K562 (cell line): ENCODE results near the gene MECP2. TPM values are rescaled to one million over a fixed set of nuclear protein-coding genes. Genes with fewer than 3 reads are reported as not detected.

Experiments used
- ATAC-seq: fragments of 200-7000 bp; cut with Tn5 transposase; 3 replicates; pipeline ENCODE4 v1.9.1; 2020; ENCODE audit warnings: moderate library complexity
- BruUV-seq: library from RNA; stranded (reverse); fragments of 400-500 nt; replicated peaks from 2 replicates; lab custom pipeline; 2021; lab: Mats Ljungman, UMichigan
- CTCF ChIA-PET: fragments of 300-600 bp; formaldehyde crosslinking; extraction: SDS; loops from one replicate; lab custom pipeline; 2021; ENCODE audit warnings: low intra/inter-chr PET ratio; lab: Yijun Ruan, JAX
- POLR2A ChIA-PET: fragments of 300-600, 350-650 bp; sonication (Branson Sonifier 250); formaldehyde crosslinking; extraction: SDS; loops from one replicate; lab custom pipeline; 2021; ENCODE audit warnings: antibody characterized with exemption, inconsistent platforms; lab: Yijun Ruan, JAX
- DNase-seq, 4 experiments: peaks; one replicate each; pipeline versions ENCODE4 v3.0.0 to v3.0.0-alpha.2; 2011 to 2018; ENCODE audit warnings: low spot score in 3 of 4, mixed read lengths in 3 of 4; ENCODE audit errors: extremely low read depth in 1 of 4
- FAIRE-seq: peaks from 2 replicates; lab custom pipeline; 2011; peaks lifted over from hg19 to GRCh38; lab: Jason Lieb, UNC
- H2AFZ ChIP-seq: 2 replicates; pipeline ENCODE4 v1.6.0; 2011; ENCODE audit warnings: low read depth, low read length, control low read depth, inconsistent platforms
- H3K27ac ChIP-seq: fragments of 200-600 bp; 3 replicates; pipeline ENCODE4 v1.8.0; 2011; ENCODE audit warnings: low read depth, mild to moderate bottlenecking, control low read depth, inconsistent platforms, low read length, moderate library complexity, mixed read lengths; ENCODE audit errors: extremely low read depth
- H3K27me3 ChIP-seq, 2 experiments: fragments of 300-600 bp in 1 of 2; 2 replicates in 1 of 2; 3 replicates in 1 of 2; pipeline versions ENCODE4 v1.6.0 to v1.8.0; 2011; ENCODE audit warnings: inconsistent platforms in 2 of 2, low read length in 2 of 2, mild to moderate bottlenecking in 1 of 2, mixed read lengths in 1 of 2, moderate library complexity in 1 of 2; ENCODE audit not compliant: control insufficient read depth in 2 of 2, insufficient read depth in 2 of 2
- H3K36me3 ChIP-seq: fragments of 300-600 bp; 3 replicates; pipeline ENCODE4 v1.8.0; 2011; ENCODE audit warnings: mild to moderate bottlenecking, low read length, inconsistent platforms; ENCODE audit not compliant: control insufficient read depth, insufficient read depth
- H3K4me1 ChIP-seq, 2 experiments: fragments of 200-600 bp in 1 of 2; replicated peaks in 1 of 2; 2 replicates in 1 of 2; 3 replicates in 1 of 2; pipeline versions ENCODE4 v1.5.1 to v1.8.0; 2011; ENCODE audit warnings: inconsistent platforms in 2 of 2, low read length in 2 of 2, mild to moderate bottlenecking in 1 of 2, mixed read lengths in 1 of 2, moderate library complexity in 1 of 2; ENCODE audit not compliant: control insufficient read depth in 2 of 2, insufficient read depth in 2 of 2
- H3K4me2 ChIP-seq: 2 replicates; pipeline ENCODE4 v1.6.1; 2011; ENCODE audit warnings: low read length, control low read depth, inconsistent platforms, mixed read lengths; ENCODE audit not compliant: insufficient read depth
- H3K4me3 ChIP-seq: fragments of 200-600 bp; sonication (generic), shearing (Covaris generic); 2 replicates; pipeline ENCODE4 v1.5.1; 2016; ENCODE audit warnings: control low read depth, inconsistent platforms
- H3K79me2 ChIP-seq: fragments of 200-600 bp; 3 replicates; pipeline ENCODE4 v1.8.0; 2011; ENCODE audit warnings: low read length, inconsistent platforms; ENCODE audit not compliant: control insufficient read depth, insufficient read depth
- H3K9ac ChIP-seq, 2 experiments: 2 replicates each; pipeline versions ENCODE4 v1.6.0 to v1.6.1; 2011; ENCODE audit warnings: low read depth in 2 of 2, low read length in 2 of 2, control low read depth in 1 of 2, inconsistent platforms in 1 of 2, mild to moderate bottlenecking in 1 of 2, mixed read lengths in 1 of 2; ENCODE audit not compliant: insufficient read depth in 1 of 2
- H3K9me1 ChIP-seq: one replicate; pipeline ENCODE4 v1.6.0; 2011; ENCODE audit warnings: inconsistent platforms, mild to moderate bottlenecking, low read length, moderate library complexity; ENCODE audit not compliant: control insufficient read depth, insufficient read depth
- H3K9me3 ChIP-seq: replicated peaks from 2 replicates; pipeline ENCODE4 v1.5.1; 2011; ENCODE audit warnings: low read depth, low read length, inconsistent platforms; ENCODE audit not compliant: control insufficient read depth, insufficient read depth
- H4K20me1 ChIP-seq: replicated peaks from 2 replicates; pipeline ENCODE4 v1.6.1; 2011; ENCODE audit warnings: low read length, inconsistent platforms, mixed read lengths; ENCODE audit not compliant: control insufficient read depth, insufficient read depth
- ELK3 ChIP-seq: fragments of 450-650 bp; formaldehyde crosslinking; IDR thresholded peaks from 2 replicates; pipeline ENCODE4 v1.4.0; 2020; ENCODE audit warnings: mild to moderate bottlenecking
- HCFC1 ChIP-seq: IDR thresholded peaks from 2 replicates; pipeline ENCODE4 v1.6.1; 2012; ENCODE audit warnings: low read depth, low read length, improper control_type of control experiment
- HMG20B ChIP-seq: fragments of 250-450 bp; sonication (Bioruptor Pico); IDR thresholded peaks from 2 replicates; pipeline ENCODE4 v1.5.0; 2021; ENCODE audit warnings: mild to moderate bottlenecking
- JUND ChIP-seq, 2 experiments: IDR thresholded peaks; 2 replicates in 1 of 2; 3 replicates in 1 of 2; pipeline ENCODE4 v1.6.1; 2011; ENCODE audit warnings: borderline replicate concordance in 2 of 2, low read depth in 2 of 2, low read length in 2 of 2, improper control_type of control experiment in 1 of 2, missing biosample characterization in 1 of 2, missing genetic modification characterization in 1 of 2, missing genetic modification reagents in 1 of 2
- MLX ChIP-seq, 2 experiments: fragments of 450-650 bp in 1 of 2; sonication (generic) in 1 of 2; formaldehyde crosslinking; conservative IDR thresholded peaks; 2 replicates each; pipeline versions ENCODE4 v1.4.0 to v1.8.1; 2020 to 2022; ENCODE audit warnings: mild to moderate bottlenecking in 1 of 2, missing genetic modification reagents in 1 of 2
- PREB ChIP-seq: sonication (generic); formaldehyde crosslinking; IDR thresholded peaks from 2 replicates; pipeline ENCODE4 v1.8.1; 2023; ENCODE audit warnings: mild to moderate bottlenecking, missing genetic modification reagents
- STAT6 ChIP-seq: sonication (generic); formaldehyde crosslinking; IDR thresholded peaks from 2 replicates; pipeline ENCODE4 v1.8.1; 2023; ENCODE audit warnings: mild to moderate bottlenecking, missing genetic modification reagents
- TSHZ1 ChIP-seq: fragments of 250-450 bp; sonication (Bioruptor Pico); IDR thresholded peaks from 2 replicates; pipeline ENCODE4 v1.4.0; 2020; ENCODE audit warnings: mild to moderate bottlenecking, moderate library complexity
- WGBS: fragments of 100-300 bp; shearing (Covaris generic); methylation state at CpG from one replicate; pipeline ENCODE4 v1.1.6; 2016; ENCODE audit warnings: low coverage, mixed read lengths; ENCODE audit not compliant: insufficient coverage; ENCODE audit errors: missing lambda C conversion rate; 5-methylcytosine and 5-hydroxymethylcytosine counted together
- in situ Hi-C: fragments of 300-500 bp; cut with MboI; formaldehyde crosslinking; loops from 4 replicates; pipeline ENCODE4 v1.15.0; 2018; ENCODE audit warnings: inconsistent platforms, mixed read lengths
- intact Hi-C: fragments of 100-400 bp; cut with micrococcal nuclease; formaldehyde crosslinking; loops from 2 replicates; pipeline ENCODE4 v1.14.2; 2022
- polyA plus RNA-seq, 8 experiments: library from polyadenylated mRNA; depleted of rRNA in 4 of 8; stranded (reverse) in 5 of 8; unstranded in 3 of 8; fragments of >200 nt; fragmentation: Nextera tagmentation in 2 of 8; fragmentation: Illumina TruSeq in 1 of 8; extraction: Ambion mirVana in 2 of 8; extraction: Trizol in 1 of 8; gene quantifications; 2 replicates each; pipeline versions ENCODE4 v1.2.1 to v1.2.3, GENCODE V29; 2011 to 2014; ENCODE audit warnings: inconsistent platforms in 1 of 8, missing spikeins in 1 of 8
- total RNA-seq, 7 experiments: library from RNA; depleted of rRNA in 6 of 7; stranded (reverse); fragments of >200 nt in 6 of 7; fragmentation: Illumina TruSeq in 2 of 7; extraction: Trizol in 2 of 7; gene quantifications; 2 replicates each; pipeline versions ENCODE4 v1.2.1 to v1.2.3, GENCODE V29; 2011 to 2021; ENCODE audit warnings: low replicate concordance in 1 of 7

MECP2 gene
- total and polyA plus RNA-seq, 9 of the 15 experiments (the other 6 are each of a cell fraction or from before 2014, with no cell fraction given) = 2.1 to 50.9 (median 30.5) TPM

GRCh38 chrX:154043003-154043763 is 54.3 kb downstream of the MECP2 start:
- no peak overlapping the region for H2AFZ ChIP-seq
- H3K27ac ChIP-seq = no peak overlapping the region
- no peak overlapping the region for H3K4me2 ChIP-seq
- 93% methylated on average over 5 of the region's 5 CpGs for WGBS
- H3K9me1 ChIP-seq = peaks cover 4% of the 10 kb centered on the region
- ATAC-seq (no peak), FAIRE-seq (no peak), DNase-seq (no peak)
- H4K20me1 ChIP-seq = peaks cover 3% of the 10 kb centered on the region; the same call in 1 of the 2 replicates
- no peak overlapping the region; a peak in 1 of 4 replicates for H3K9ac ChIP-seq
- H3K79me2 ChIP-seq = peaks cover 88% of the 10 kb centered on the region
- intact Hi-C loops = no loop called here
- POLR2A ChIA-PET = interaction anchor here (0.5 kb wide), 1 partner anchor 184 kb away, joined by 3 read pairs; no protein-coding TSS in a partner anchor
- peaks cover 5 to 13% of the 10 kb centered on the region in 2 experiments; a peak in 2 of 5 replicates for H3K4me1 ChIP-seq
- H3K4me3 ChIP-seq = no peak overlapping the region
- no peaks in the 10 kb centered on the region for H3K27me3 ChIP-seq
- in situ Hi-C loops = no loop called here
- peaks cover 57% of the 10 kb centered on the region for H3K36me3 ChIP-seq
- no TSS peak for BruUV-seq
- no peaks in the 10 kb centered on the region for H3K9me3 ChIP-seq
- CTCF ChIA-PET = no interaction called here
- TF ChIP-seq HMG20B (CRISPR knock-in tag) (no peak), HCFC1 (no peak), PREB (no peak), TSHZ1 (CRISPR knock-in tag) (no peak), MLX (CRISPR knock-in tag; conservative IDR thresholded peaks at IDR 0.05) (no peak), STAT6 (CRISPR knock-in tag) (no peak), ELK3 (CRISPR knock-in tag) (no peak), JUND (IDR thresholded peaks at IDR 0.05; ENCODE audit: borderline replicate concordance, low read depth, low read length) (no peak), JUND (tag; IDR thresholded peaks at IDR 0.05; ENCODE audit: borderline replicate concordance, low read depth, low read length) (no peak)
